Measurements from ENCODE around the gene TSPOAP1.
A peak's percentile ranks its signal among the peaks of the same experiment; 100 is the strongest.

TSPOAP1 gene

GRCh38 chr17:58324409-58325288 is 3.9 kb downstream of the TSPOAP1 start:
- TF ChIP-seq, protein P1, sequence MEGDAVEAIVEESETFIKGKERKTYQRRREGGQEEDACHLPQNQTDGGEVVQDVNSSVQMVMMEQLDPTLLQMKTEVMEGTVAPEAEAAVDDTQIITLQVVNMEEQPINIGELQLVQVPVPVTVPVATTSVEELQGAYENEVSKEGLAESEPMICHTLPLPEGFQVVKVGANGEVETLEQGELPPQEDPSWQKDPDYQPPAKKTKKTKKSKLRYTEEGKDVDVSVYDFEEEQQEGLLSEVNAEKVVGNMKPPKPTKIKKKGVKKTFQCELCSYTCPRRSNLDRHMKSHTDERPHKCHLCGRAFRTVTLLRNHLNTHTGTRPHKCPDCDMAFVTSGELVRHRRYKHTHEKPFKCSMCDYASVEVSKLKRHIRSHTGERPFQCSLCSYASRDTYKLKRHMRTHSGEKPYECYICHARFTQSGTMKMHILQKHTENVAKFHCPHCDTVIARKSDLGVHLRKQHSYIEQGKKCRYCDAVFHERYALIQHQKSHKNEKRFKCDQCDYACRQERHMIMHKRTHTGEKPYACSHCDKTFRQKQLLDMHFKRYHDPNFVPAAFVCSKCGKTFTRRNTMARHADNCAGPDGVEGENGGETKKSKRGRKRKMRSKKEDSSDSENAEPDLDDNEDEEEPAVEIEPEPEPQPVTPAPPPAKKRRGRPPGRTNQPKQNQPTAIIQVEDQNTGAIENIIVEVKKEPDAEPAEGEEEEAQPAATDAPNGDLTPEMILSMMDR (IDR thresholded peaks at IDR 0.05; ENCODE audit: low read depth, low read length) = no peak
- peak overlapping the region; percentile 59 for H3K4me3 ChIP-seq (ENCODE audit: low read depth, low read length)

DNA sequence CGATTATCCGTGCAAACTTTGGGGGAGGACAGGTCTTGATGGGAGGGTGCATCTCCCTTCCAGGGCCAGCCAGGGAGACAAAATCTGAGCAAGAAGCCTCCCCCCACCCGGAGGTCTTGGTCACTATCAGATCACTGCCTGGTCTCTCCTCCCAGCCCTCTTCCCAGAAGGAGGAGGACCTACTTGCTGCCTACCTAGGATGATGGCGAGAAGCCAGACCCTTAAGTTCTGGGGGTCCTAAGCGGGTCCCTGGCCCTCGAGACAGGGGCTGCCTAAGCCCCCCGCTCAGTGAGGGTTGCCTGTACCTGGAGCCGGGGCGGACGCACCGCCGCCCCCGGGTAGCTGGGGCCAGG is 4.6 kb downstream of the TSPOAP1 start:
- peak overlapping the region; percentile 59 for H3K4me3 ChIP-seq (ENCODE audit: low read depth, low read length)
- TF ChIP-seq, protein P1 (IDR thresholded peaks at IDR 0.05; ENCODE audit: low read depth, low read length) = no peak

DNA sequence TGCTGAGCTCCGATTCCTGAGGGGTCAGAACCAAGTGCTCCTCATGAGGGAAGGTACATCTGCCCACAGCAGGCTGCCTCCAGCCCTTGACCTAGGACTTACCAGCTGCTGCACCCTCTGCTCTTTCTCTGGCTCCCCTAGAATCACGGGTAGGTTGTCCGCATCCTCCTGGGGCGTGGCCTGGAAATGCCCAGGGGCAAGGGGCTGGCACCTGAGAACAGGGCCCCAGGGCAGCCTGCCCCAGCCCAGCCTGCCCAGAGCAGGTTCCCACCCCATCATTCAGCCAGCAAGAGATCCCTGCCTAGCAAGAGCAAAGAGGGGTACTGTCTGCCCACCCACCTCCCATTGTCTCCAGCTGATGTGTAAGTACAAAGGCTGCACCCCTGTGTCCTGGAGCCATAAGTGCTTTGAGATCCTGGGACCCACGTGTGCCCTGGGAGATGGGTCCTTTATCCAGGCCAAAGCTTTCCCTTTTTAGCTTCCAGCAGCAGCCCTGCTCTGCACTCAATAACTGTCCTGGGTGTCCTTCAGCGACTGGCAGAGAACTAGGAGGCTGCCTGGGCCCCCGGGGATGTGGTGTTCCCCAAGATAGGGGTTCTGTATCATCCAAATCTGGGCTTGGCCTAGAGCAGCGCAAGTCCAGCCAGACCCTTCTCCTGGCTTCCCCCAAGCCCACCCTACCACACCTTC is 5.1 kb downstream of the TSPOAP1 start:
- peak overlapping the region; percentile 59 for H3K4me3 ChIP-seq (ENCODE audit: low read depth, low read length)
- TF ChIP-seq, protein P1 (IDR thresholded peaks at IDR 0.05; ENCODE audit: low read depth, low read length) = no peak

DNA sequence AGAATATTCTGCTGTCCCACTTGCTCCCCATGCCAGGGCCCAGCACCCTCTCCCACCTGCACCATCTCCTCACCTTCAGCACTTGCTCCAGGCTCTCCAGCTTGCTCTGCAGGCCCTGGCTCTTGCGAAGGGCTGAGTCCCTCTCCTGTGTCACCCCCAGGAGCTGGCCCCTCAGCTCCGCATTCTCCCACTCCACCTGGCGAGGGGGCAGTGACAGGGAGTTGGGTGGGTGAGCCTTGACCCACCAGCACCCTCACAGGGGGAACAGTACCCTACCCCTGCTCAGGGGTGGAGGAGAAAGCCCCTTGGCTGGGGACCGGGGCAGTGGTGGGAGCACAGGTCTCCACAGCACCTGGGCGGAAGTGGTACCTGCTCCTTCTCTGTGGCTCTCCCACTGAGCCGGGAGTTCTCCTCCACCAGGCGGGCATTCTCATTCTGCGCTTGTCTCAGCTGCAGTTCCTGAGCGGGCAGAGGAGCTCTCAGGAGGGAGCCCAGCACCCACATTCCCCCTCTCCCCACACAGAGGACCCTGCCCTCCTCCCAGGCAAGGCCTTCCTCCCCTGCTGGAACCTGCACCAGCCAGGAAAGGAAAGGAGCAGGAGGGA is 5.9 kb downstream of the TSPOAP1 start:
- TF ChIP-seq, protein P1 (IDR thresholded peaks at IDR 0.05; ENCODE audit: low read depth, low read length) = no peak
- H3K4me3 ChIP-seq (ENCODE audit: low read depth, low read length) = no peak overlapping the region

DNA sequence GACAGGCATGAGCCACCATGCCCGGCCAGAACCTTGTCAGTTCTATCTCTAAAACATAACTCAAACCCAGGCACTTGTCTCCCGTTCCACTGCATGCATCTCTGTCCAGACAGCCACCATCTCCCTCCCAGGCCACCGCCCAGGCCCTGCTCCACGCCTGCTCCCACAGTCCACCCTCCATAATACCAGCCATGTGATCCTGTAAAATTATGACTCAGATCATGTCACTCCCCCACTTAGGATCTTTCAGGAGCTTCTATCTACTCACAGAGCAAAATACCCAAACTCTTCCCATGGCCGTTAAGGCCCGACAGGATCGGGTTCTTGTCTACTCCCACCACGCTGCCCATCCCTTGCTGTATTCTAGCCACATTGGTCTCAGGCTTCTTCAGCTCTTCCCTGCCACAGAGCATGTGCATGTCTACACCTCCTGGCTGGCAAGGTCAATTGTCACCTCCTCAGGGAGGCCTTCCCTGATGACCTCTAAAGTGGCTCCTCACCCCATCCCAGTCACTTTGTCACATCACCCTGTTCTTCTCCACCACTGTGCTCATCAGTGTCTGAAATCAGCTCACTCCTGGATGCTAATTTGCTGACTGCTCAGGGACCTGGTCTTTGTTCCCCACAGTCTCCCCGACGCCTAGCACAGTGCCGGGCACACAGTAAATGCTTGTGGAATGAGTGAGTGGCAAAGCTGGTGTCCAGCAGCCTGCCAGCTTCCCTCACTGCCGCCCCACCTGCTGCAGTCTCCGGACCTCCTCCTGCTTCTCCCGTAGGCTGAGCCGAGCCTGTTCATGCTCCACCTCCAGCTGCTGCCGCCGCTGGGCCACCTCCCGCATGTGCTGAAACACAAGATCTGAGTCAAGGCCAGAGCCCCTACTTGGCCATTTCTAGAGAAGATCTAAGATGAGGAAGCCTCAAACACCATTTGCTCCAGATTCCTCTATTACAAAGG is 6.7 kb downstream of the TSPOAP1 start:
- no peak overlapping the region for H3K4me3 ChIP-seq (ENCODE audit: low read depth, low read length)
- TF ChIP-seq, protein P1 (IDR thresholded peaks at IDR 0.05; ENCODE audit: low read depth, low read length) = no peak

DNA sequence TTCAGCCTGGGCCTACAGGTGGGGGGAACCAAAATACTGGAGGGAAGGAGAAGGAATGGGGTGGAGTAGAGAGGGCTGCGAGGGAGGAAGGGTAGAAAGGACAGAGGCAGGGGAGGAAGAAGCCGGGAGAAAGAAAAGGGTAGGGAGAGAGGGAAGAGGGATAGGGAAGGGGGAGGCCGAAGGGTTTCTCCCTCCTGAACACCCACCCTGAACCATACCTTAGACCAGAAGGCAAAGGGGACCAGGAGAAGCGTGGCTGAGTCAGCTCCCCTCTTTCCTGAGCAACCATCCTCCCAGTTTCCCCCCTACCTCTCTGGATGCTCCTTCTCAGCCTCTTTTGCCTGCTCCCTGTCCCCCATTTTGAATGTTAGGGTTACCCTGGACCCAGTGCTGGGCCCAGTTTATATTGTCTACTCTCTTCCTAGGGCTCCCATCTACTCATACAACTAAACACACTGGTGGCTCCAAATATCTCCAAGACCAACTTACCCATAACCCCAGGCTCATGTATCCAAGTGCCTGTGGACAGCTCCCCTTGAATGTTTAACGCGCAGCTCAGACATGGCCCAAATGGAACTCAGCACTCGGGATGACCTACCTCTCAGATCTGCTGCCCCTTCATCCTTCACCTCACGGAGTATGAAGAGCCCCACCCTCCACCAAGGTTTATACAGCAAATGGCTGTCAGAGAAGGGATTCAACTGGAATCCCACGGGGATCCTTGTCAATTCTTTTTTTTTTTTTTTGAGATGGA is 7.8 kb downstream of the TSPOAP1 start:
- TF ChIP-seq, protein P1 (IDR thresholded peaks at IDR 0.05; ENCODE audit: low read depth, low read length) = no peak
- no peak overlapping the region for H3K4me3 ChIP-seq (ENCODE audit: low read depth, low read length)

Data from WI38 (cell line).